ENCODE results near the gene RGMA. TPM values are rescaled to one million over a fixed set of nuclear protein-coding genes. Genes with fewer than 3 reads are reported as not detected.

Gene RGMA
- total and polyA plus RNA-seq, 2 of the 8 experiments (the other 6 are each of a cell fraction or from before 2014, with no cell fraction given): 19.9 to 39.8 TPM

DNA sequence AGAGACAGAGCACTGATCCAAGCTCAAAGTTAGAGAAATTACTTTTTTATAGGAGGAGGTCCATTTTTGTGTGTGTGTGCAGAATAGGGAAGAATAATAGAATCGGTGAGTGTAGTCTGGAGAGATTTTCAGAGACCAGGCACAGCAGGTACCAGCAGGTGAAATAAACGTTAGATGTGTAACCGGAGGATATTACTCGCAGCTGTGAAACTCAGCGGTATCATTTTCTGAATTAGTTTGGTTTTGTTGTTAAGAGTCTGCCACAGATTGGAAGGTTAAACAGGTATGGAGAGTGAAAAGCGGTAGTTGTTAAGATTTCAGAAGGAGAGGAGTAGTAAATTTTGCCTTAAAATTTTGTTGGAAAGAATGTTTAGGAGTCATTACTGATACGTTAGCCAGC, 69.9 kb downstream of the RGMA start:
- H3K27ac ChIP-seq (ENCODE audit: low read depth, low read length): no peak overlapping the region
- H3K4me2 ChIP-seq (ENCODE audit: insufficient read depth in 1 of 2, low read depth in 2 of 2, low read length in 2 of 2): no peak overlapping the region
- H3K79me1 ChIP-seq (ENCODE audit: low read depth, low read length): peaks cover 5% of the 10 kb centered on the region; the same call in 1 of the 2 replicates
- no peak overlapping the region for H3K4ac ChIP-seq (replicated peaks; ENCODE audit: insufficient read length, low read depth, low read length)
- ChIA-PET CTCF (ENCODE audit: partially characterized antibody) (interaction anchor here (1.3 to 5.2 kb wide), 6 partner anchors 10 to 1101 kb away, joined by 4 to 38 read pairs (median 6); no protein-coding TSS in a partner anchor), POLR2A (ENCODE audit: partially characterized antibody) (interaction anchor here (0.6 to 1.2 kb wide), 3 partner anchors 10 to 44 kb away, joined by 3 to 4 read pairs (median 3); no protein-coding TSS in a partner anchor)
- H3K18ac ChIP-seq (ENCODE audit: extremely low read depth, low read length): no peak overlapping the region
- no peak overlapping the region for H4K91ac ChIP-seq (replicated peaks; ENCODE audit: insufficient read length, low read length)
- no peak overlapping the region for H2BK5ac ChIP-seq (ENCODE audit: low read depth, low read length)
- H3K9ac ChIP-seq (replicated peaks in 1 of 4; ENCODE audit: extremely low read depth in 1 of 4, low read depth in 3 of 4, low read length in 3 of 4): no peak overlapping the region
- no peak overlapping the region for H2BK12ac ChIP-seq (ENCODE audit: low read depth, low read length)
- no peak overlapping the region for H2BK20ac ChIP-seq (ENCODE audit: low read length)
- no peaks in the 10 kb centered on the region for H3K9me3 ChIP-seq (ENCODE audit: insufficient read depth in 2 of 2, low read depth in 1 of 2, low read length in 1 of 2)
- H4K5ac ChIP-seq (ENCODE audit: insufficient read length, low read depth, low read length): no peak overlapping the region
- no peak overlapping the region for H2AFZ ChIP-seq (ENCODE audit: low read length)
- DNase-seq (ENCODE audit: low read depth in 1 of 2, low spot score in 2 of 2): no peak
- no peak overlapping the region for H3K14ac ChIP-seq (ENCODE audit: insufficient read length)
- no peak overlapping the region for H3K4me3 ChIP-seq (ENCODE audit: extremely low read depth in 1 of 4, insufficient read depth in 2 of 4, low read depth in 3 of 4, low read length in 4 of 4)
- H3K36me3 ChIP-seq (ENCODE audit: control insufficient read depth in 2 of 4, insufficient read depth in 4 of 4, low read length in 3 of 4): peaks cover 62 to 94% (median 81%) of the 10 kb centered on the region in 4 experiments
- peaks cover 0 to 5% of the 10 kb centered on the region in 2 experiments; a peak in 1 of 4 replicates for H3K79me2 ChIP-seq (ENCODE audit: control insufficient read depth in 1 of 2, insufficient read depth in 2 of 2, low read length in 2 of 2)
- no peak overlapping the region for H3K23ac ChIP-seq (ENCODE audit: insufficient read length)
- no peak for FAIRE-seq
- no peak overlapping the region for H4K8ac ChIP-seq (ENCODE audit: extremely low read depth, insufficient read depth, low read length)
- no peaks in the 10 kb centered on the region for H3K23me2 ChIP-seq (ENCODE audit: low read depth, low read length)
- H3K27me3 ChIP-seq (replicated peaks in 1 of 4; ENCODE audit: control insufficient read depth in 3 of 4, extremely low read depth in 1 of 4, insufficient read depth in 3 of 4, low read length in 3 of 4): no peaks in the 10 kb centered on the region
- H2AK5ac ChIP-seq (ENCODE audit: low read depth, low read length): no peak overlapping the region
- H4K20me1 ChIP-seq (replicated peaks in 1 of 2; ENCODE audit: control insufficient read depth in 1 of 2, insufficient read depth in 2 of 2, low read length in 2 of 2): peaks cover 0 to 6% of the 10 kb centered on the region in 2 experiments
- no peak overlapping the region for H2BK120ac ChIP-seq (replicated peaks; ENCODE audit: low read depth, low read length)
- 95 to 100% methylated on average over 1 to 7 of the region's 7 CpGs for WGBS, 2 experiments (ENCODE audit: extremely low coverage in 1 of 2, insufficient coverage in 1 of 2, insufficient read length in 1 of 2, insufficient replicate concordance in 2 of 2, low coverage in 1 of 2, low lambda C conversion rate in 2 of 2, missing lambda C conversion rate in 1 of 2)
- no peak for TF ChIP-seq SIN3A (conservative IDR thresholded peaks at IDR 0.05 in 1 of 2, IDR thresholded peaks at IDR 0.05 in 1 of 2; ENCODE audit: low read depth in 1 of 2, low read length in 2 of 2)
- no peak for TF ChIP-seq GTF2F1 (IDR thresholded peaks at IDR 0.05; ENCODE audit: borderline replicate concordance, low read depth, low read length)
- TF ChIP-seq KDM1A (IDR thresholded peaks at IDR 0.05; ENCODE audit: borderline replicate concordance, low read length): no peak
- TF ChIP-seq, protein P1, sequence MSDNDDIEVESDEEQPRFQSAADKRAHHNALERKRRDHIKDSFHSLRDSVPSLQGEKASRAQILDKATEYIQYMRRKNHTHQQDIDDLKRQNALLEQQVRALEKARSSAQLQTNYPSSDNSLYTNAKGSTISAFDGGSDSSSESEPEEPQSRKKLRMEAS (IDR thresholded peaks at IDR 0.05): no peak
- TF ChIP-seq POLR2AphosphoS5 (IDR thresholded peaks at IDR 0.05; ENCODE audit: low read depth, low read length): no peak
- TF ChIP-seq CHD2 (IDR thresholded peaks at IDR 0.05; ENCODE audit: low read length): no peak
- TF ChIP-seq JUND (IDR thresholded peaks at IDR 0.05; ENCODE audit: low read length): no peak
- TF ChIP-seq SUZ12 (IDR thresholded peaks at IDR 0.05; ENCODE audit: low read length): no peak
- TF ChIP-seq RXRA (IDR thresholded peaks at IDR 0.05; ENCODE audit: insufficient read depth, low read depth, low read length): no peak
- TF ChIP-seq PHF8 (conservative IDR thresholded peaks at IDR 0.05; ENCODE audit: low read depth, low read length): no peak
- H2BK15ac ChIP-seq (ENCODE audit: low read length): no peak overlapping the region
- no peaks in the 10 kb centered on the region for H3K4me1 ChIP-seq (replicated peaks in 1 of 4; ENCODE audit: control insufficient read depth in 3 of 4, insufficient read depth in 4 of 4, low read length in 3 of 4)
- H3K56ac ChIP-seq (replicated peaks; ENCODE audit: insufficient read length, low read depth, low read length): no peak overlapping the region

Data from H1 (cell line).